Fibroblast of peridontal ligament (primary cell): ENCODE measurements around the gene LRP5.
"Not testable (repeated sequence)": the region's sequence is repeated elsewhere in the genome, so short reads cannot be mapped to it uniquely, and the experiment has no call there.

Source experiments
- DNase-seq: peaks from one replicate; pipeline ENCODE4 v3.0.0-alpha.2; 2010; ENCODE audit errors: extremely low read depth

LRP5 gene

DNA sequence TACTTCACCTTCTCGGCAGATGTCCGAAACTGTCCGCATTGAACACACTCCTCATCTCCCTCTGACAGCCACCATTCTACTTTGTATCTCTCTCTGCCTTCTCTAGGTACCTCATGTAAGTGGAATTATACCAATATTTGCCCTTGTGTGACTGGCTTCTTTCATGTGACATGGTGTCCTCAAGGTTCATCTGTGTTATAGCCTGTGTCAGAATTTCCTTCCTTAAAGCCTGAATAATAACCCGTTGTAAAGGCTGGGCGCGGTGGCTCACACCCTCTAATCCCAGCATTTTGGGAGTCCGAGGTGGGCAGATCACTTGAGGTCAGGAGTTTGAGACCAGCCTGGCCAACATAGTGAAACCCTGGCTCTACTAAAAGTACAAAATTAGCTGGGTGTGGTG is 107.8 kb downstream of the LRP5 start:
- no peak for DNase-seq

- DNase-seq: no peak
Observed at GRCh38 chr11:68423481-68423880, 111.1 kb downstream of the LRP5 start.

- DNase-seq: no peak
Observed at GRCh38 chr11:68424101-68424632, 111.8 kb downstream of the LRP5 start.

- DNase-seq: no peak
Observed at GRCh38 chr11:68424981-68425865, 112.8 kb downstream of the LRP5 start.

DNA sequence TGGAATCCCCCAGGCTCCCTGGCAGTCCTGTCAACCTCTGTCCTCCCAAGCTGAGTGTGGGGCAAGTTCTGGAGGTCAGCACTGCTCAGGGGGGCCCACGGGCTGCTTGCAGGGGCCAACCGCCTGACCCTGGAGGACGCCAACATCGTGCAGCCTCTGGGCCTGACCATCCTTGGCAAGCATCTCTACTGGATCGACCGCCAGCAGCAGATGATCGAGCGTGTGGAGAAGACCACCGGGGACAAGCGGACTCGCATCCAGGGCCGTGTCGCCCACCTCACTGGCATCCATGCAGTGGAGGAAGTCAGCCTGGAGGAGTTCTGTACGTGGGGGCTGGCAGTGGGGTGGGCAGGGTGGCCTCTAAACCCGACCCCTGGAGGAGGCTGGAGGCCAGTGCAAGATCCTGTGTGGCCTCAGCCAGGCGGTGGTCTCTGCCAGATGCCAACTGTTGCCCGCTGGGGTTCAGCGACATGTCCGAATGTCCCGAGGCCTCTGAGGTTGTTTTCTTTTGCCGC is 113.5 kb downstream of the LRP5 start:
- no peak for DNase-seq

- no peak for DNase-seq
Observed at GRCh38 chr11:68429661-68430060, 117.3 kb downstream of the LRP5 start.

DNA sequence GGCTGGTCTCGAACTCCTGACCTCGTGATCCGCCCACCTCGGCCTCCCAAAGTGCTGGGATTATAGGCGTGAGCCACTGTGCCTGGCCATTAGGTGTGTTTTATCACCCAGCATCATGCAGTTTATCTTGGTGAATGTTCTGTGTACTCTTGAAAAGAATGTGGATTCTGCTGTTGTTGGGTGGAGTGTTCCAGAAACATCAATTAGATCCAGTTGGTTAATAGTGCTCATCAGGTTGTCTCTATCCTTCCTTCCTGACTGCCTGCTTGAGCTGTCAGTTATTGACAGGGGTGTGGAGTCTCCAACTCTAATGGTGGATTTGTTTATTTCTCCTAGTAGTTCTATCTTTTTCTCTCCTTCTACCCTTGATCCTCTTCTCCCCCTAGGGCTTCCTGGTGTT is 118.0 kb downstream of the LRP5 start:
- no peak for DNase-seq

- no peak for DNase-seq
Observed at GRCh38 chr11:68430801-68431200, 118.4 kb downstream of the LRP5 start.

- no peak for DNase-seq
Observed at GRCh38 chr11:68431984-68432645, 119.7 kb downstream of the LRP5 start.

GRCh38 chr11:68432874-68433273 is 120.5 kb downstream of the LRP5 start:
- no peak for DNase-seq

DNA sequence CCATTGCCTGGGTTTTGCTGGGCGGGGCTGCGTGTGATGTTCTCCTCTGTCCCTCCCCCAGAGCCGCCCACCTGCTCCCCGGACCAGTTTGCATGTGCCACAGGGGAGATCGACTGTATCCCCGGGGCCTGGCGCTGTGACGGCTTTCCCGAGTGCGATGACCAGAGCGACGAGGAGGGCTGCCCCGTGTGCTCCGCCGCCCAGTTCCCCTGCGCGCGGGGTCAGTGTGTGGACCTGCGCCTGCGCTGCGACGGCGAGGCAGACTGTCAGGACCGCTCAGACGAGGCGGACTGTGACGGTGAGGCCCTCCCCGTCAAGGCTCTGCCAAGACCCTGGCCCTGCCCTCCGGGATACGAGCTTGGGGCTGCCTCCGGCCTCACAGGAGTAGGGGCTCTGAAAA is 121.2 kb downstream of the LRP5 start:
- DNase-seq: no peak

DNA sequence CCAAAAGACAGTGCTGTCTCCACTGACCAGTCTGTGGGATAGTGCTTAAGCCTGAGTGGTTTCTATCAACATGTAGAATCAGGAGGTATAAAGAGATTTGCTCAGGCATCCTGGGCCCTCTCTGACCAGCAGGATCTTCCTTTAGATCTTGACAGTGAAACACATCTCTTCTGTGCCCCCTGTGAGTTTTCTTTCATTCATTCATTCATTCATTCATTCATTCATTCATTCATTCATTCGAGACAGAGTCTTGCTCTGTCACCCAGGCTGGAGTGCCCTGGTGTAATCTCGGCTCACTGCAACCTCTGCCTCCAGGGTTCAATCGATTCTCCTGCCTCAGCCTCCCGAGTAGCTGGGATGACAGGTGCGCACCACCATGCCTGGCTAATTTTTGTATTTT is 121.8 kb downstream of the LRP5 start:
- not testable (repeated sequence) for DNase-seq

DNA sequence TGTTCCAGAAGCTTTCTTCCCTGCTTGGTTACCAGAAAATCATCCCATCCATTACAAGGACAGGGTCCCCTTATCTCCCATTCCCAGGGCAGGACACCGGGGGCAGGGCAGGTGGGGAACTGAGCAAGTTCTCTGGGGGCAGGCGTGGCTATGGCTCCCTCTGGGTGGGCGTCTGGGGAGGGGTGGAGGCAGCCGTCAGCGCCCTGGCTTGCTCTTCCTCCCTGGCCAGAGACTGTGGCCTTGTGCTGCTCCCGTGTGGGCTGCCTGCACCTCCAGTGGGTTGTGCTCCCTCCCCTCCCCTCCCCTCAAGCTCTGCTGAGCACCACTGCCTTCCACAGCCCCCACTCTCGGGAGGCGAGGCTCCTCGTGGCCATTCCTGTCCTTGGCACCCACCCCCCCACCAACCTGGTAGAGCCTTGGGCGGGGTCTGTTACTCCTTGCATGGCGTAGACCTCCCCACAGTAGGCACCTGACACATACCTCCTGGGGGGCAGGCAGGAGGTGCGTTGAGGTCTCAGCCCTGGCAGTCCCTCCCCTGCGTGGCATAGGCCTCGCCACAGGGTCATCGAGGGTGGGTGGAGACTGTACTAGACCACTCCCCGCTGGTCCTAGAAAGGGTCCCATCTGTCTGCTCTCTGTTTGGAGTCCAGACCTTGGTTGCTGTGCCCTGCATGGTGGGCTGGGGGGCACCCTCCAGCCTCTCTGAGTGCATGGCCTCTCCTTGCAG is 123.9 kb downstream of the LRP5 start:
- no peak for DNase-seq

DNA sequence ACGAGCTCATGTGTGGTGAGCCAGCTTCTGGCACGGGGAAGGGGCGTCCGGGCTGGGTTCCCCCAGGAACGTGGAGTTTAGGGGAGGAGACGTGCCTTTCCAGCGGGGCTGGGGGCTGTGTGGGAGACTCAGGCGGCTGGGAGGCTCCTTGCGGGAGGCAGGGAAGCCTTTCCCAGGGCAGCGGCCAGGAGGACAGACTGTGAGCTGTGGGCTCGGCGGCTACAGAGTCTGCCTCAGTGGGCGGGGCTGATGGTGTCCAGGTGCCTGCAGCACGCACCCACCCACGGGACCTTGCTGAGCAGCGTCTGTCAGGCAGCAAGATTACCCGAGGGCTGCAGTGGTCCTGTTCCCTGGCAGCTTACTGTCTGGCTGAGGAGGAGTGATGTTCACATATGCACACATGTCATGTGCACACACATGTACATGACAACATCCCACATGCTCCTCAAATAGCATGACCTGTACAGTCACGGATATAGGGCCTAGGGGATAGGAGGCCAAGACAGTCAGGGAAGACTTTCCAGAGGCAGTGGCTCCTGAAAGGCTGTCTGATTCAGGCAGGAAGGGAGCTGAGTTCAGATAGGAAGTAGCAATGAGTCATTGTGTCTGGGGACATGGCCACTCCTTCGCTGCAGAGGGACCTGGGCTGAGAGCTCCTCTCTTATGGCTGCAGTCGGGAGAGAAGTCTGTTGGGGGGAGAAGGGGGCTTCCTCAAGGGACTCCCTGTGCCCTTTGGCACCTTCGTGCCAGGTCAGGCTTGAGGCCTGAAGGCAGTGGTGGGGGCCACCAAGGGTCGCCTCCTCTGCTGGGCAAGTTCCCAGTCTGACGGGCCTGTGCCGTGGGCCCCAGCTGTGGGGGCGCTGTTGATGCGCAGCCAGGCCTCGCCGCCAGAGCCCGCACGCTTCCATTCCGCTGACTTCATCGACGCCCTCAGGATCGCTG is 124.9 kb downstream of the LRP5 start:
- DNase-seq: peak; percentile 41

- DNase-seq: no peak
Observed at GRCh38 chr11:68437927-68438657, 125.7 kb downstream of the LRP5 start.

- no peak for DNase-seq
Observed at GRCh38 chr11:68438658-68439259, 126.4 kb downstream of the LRP5 start.

DNA sequence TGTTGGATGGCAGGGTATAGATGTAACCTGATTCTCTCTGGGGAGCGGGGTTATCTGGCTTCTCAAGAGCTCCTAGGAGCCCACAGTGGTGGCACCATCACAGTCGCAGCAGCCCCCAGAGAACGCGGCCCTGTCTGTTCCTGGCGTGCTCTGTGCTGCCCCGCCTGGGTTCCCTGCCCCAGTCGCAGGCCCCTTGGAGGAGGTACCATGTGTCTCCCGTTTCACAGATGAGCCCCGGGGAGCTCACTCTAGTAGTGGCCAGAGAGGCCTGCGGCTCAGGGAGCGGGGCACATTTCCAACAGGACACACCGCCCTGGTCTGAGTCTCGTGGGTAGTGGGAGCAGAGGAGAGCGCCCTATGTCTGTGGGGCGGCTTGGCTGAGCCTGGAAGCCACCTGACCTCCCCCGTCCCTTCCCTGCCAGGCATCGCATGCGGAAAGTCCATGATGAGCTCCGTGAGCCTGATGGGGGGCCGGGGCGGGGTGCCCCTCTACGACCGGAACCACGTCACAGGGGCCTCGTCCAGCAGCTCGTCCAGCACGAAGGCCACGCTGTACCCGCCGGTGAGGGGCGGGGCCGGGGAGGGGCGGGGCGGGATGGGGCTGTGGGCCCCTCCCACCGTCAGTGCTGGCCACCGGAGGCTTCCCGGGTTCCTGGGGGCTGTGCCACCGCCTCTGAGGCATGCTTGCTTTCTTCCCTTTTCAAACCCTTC is 127.1 kb downstream of the LRP5 start:
- no peak for DNase-seq

DNA sequence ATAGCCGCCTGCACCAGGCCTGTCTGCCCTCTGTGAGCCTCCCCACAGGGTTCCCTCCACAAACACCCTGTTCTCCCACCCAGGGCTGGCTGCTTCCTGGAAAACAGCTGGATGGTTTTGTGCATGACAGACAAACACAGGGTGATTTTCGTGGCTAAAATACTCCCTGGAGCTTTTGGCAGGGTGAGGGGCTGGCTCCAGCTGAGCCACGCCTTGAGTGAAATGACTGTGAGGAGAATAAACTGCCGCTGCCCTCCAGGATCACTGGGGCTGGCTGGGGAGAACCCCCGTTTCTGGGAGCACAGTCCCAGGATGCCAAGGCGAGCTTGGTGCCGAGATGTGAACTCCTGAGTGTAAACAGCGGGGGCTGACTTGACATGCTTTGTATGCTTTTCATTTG is 127.8 kb downstream of the LRP5 start:
- no peak for DNase-seq
